Colonic mucosa (tissue), 4 donors: ENCODE results near the gene PRKCA. TPM values are rescaled to one million over a fixed set of nuclear protein-coding genes. Genes with fewer than 3 reads are reported as not detected.

Experiments
- DNase-seq: peaks from one replicate; pipeline ENCODE4 v3.0.0-alpha.2; 2020
- H3K27ac ChIP-seq: fragments of 200-600 bp; one replicate; pipeline ENCODE4 v1.8.0; 2021
- H3K27me3 ChIP-seq: fragments of 200-600 bp; one replicate; pipeline ENCODE4 v1.8.0; 2021
- H3K36me3 ChIP-seq: fragments of 200-600 bp; one replicate; pipeline ENCODE4 v1.8.0; 2021
- H3K4me1 ChIP-seq: fragments of 200-600 bp; one replicate; pipeline ENCODE4 v1.8.0; 2021; ENCODE audit warnings: mild to moderate bottlenecking
- H3K4me3 ChIP-seq: fragments of 200-600 bp; one replicate; pipeline ENCODE4 v1.8.0; 2021
- H3K9ac ChIP-seq, 2 donors: one replicate each; pipeline ENCODE4 v1.7.0; 2013; ENCODE audit warnings: control low read depth in 2 of 2, low read depth in 2 of 2, low read length in 2 of 2
- H3K9me3 ChIP-seq: fragments of 200-600 bp; one replicate; pipeline ENCODE4 v1.8.0; 2021
- CTCF ChIP-seq: fragments of 200-600 bp; IDR thresholded peaks from one replicate; pipeline ENCODE4 v1.8.0; 2022; ENCODE audit warnings: antibody characterized with exemption, mild to moderate bottlenecking
- intact Hi-C: fragments of 100-400 bp; cut with DNase I; formaldehyde crosslinking; loops from one replicate; pipeline ENCODE4 v1.14.1; 2022
- total RNA-seq, 2 donors: library from RNA; stranded (reverse); fragmentation: NEBNext Ultra II Directional in 1 of 2; extraction: Animal tissue kit (Norgen Biotek cat#: 25700) in 1 of 2; gene quantifications; one replicate each; pipeline ENCODE4 v1.2.1, GENCODE V29; 2021
- donor health status: healthy.
- donor health status: DM: no; HTN: no; CAD: no.
- donor health status: DM: no; HTN: no; CAD: no.

Gene PRKCA
- total RNA-seq, 2 donors from 2014 or later: 40.0 to 41.8 TPM

GRCh38 chr17:66689221-66689620 lies 386.8 kb downstream of the PRKCA start:
- Histone ChIP-seq H3K27me3 (no peaks in the 10 kb centered on the region), H3K27ac (peak overlapping the region; percentile 34), H3K9me3 (no peaks in the 10 kb centered on the region), H3K4me1 (no peaks in the 10 kb centered on the region), H3K36me3 (no peaks in the 10 kb centered on the region), H3K4me3 (no peak overlapping the region), H3K9ac (no peak overlapping the region)
- TF ChIP-seq CTCF: no peak
- intact Hi-C loops: no loop called here
- DNase-seq: no peak

- H3K36me3 ChIP-seq: no peaks in the 10 kb centered on the region
- H3K4me3 ChIP-seq: no peak overlapping the region
- no peak overlapping the region for H3K9ac ChIP-seq
- no peaks in the 10 kb centered on the region for H3K4me1 ChIP-seq
- intact Hi-C loops: no loop called here
- H3K27ac ChIP-seq: peak overlapping the region; percentile 34
- no peaks in the 10 kb centered on the region for H3K9me3 ChIP-seq
- no peak for TF ChIP-seq CTCF
- H3K27me3 ChIP-seq: no peaks in the 10 kb centered on the region
- peak; percentile 48 for DNase-seq
Observed at GRCh38 chr17:66690166-66690565, 387.8 kb downstream of the PRKCA start.

- intact Hi-C loops: no loop called here
- Histone ChIP-seq H3K9ac (peak overlapping the region; percentile 44 to 59), H3K4me3 (no peak overlapping the region), H3K36me3 (no peaks in the 10 kb centered on the region), H3K4me1 (no peaks in the 10 kb centered on the region), H3K27ac (peak overlapping the region; percentile 30), H3K27me3 (no peaks in the 10 kb centered on the region), H3K9me3 (no peaks in the 10 kb centered on the region)
- no peak for TF ChIP-seq CTCF
- DNase-seq: peak; percentile 34
Observed at GRCh38 chr17:66691644-66692420, 389.4 kb downstream of the PRKCA start.

GRCh38 chr17:66692421-66692690 lies 389.9 kb downstream of the PRKCA start:
- Histone ChIP-seq H3K9me3 (no peaks in the 10 kb centered on the region), H3K27me3 (no peaks in the 10 kb centered on the region), H3K36me3 (no peaks in the 10 kb centered on the region), H3K4me1 (no peaks in the 10 kb centered on the region), H3K4me3 (no peak overlapping the region), H3K27ac (no peak overlapping the region), H3K9ac (no peak overlapping the region)
- TF ChIP-seq CTCF: no peak
- intact Hi-C loops: no loop called here
- DNase-seq: peak; percentile 17

- no peak overlapping the region for H3K27ac ChIP-seq
- no peaks in the 10 kb centered on the region for H3K36me3 ChIP-seq
- no peak for DNase-seq
- no peak overlapping the region for H3K4me3 ChIP-seq
- H3K9me3 ChIP-seq: no peaks in the 10 kb centered on the region
- H3K27me3 ChIP-seq: no peaks in the 10 kb centered on the region
- no peak overlapping the region for H3K9ac ChIP-seq
- intact Hi-C loops: no loop called here
- no peak for TF ChIP-seq CTCF
- no peaks in the 10 kb centered on the region for H3K4me1 ChIP-seq
Observed at GRCh38 chr17:66695098-66695497, 392.7 kb downstream of the PRKCA start.
